Gastrocnemius medialis (tissue), 4 donors: Measurements from ENCODE around the gene ADARB2. TPM values are rescaled to one million over a fixed set of nuclear protein-coding genes. Genes with fewer than 3 reads are reported as not detected.
"Not testable (repeated sequence)": the region's sequence is repeated elsewhere in the genome, so short reads cannot be mapped to it uniquely, and the experiment has no call there.

Experiments used
- ATAC-seq, 2 donors: fragments of 150-250 bp; one replicate each; pipeline ENCODE4 v1.9.1; 2016
- DNase-seq, 2 donors: peaks; one replicate each; pipeline ENCODE4 v3.0.0-alpha.2; 2019
- H3K27ac ChIP-seq, 4 donors: fragments of 200-600 bp; sonication (generic); 1 replicate in 1 of 4; 2 replicates in 3 of 4; pipeline ENCODE4 v1.5.1; 2016 to 2018; ENCODE audit warnings: mild to moderate bottlenecking in 2 of 4, moderate library complexity in 1 of 4
- H3K27me3 ChIP-seq, 3 donors: fragments of 200-600 bp; sonication (generic) in 2 of 3; 1 replicate in 1 of 3; 2 replicates in 2 of 3; pipeline versions ENCODE4 v1.5.1 to v1.6.0; 2016 to 2019; ENCODE audit warnings: mild to moderate bottlenecking in 1 of 3, moderate library complexity in 1 of 3
- H3K36me3 ChIP-seq, 2 donors: fragments of 200-600 bp; sonication (generic) in 1 of 2; one replicate each; pipeline ENCODE4 v1.5.1; 2017 to 2018
- H3K4me1 ChIP-seq, 2 donors: fragments of 200-600 bp; sonication (generic) in 1 of 2; one replicate each; pipeline ENCODE4 v1.5.1; 2016 to 2017; ENCODE audit warnings: mild to moderate bottlenecking in 2 of 2
- H3K4me3 ChIP-seq, 4 donors: fragments of 200-600 bp; sonication (generic) in 3 of 4; 1 replicate in 1 of 4; 2 replicates in 3 of 4; pipeline ENCODE4 v1.5.1; 2016 to 2019; ENCODE audit warnings: mild to moderate bottlenecking in 2 of 4
- H3K9me3 ChIP-seq, 3 donors: fragments of 200-600 bp; sonication (generic) in 2 of 3; 1 replicate in 1 of 3; 2 replicates in 2 of 3; pipeline ENCODE4 v1.5.1; 2016 to 2019
- POLR2A ChIP-seq, 2 donors: fragments of 450-650 bp; IDR thresholded peaks; one replicate each; pipeline ENCODE4 v1.6.1; 2017; ENCODE audit warnings: antibody characterized with exemption in 2 of 2, mild to moderate bottlenecking in 2 of 2, moderate library complexity in 2 of 2
- in situ Hi-C, 4 donors: fragments of 200-750 bp; cut with MboI; loops; one replicate each; pipeline versions ENCODE4 v1.15.0 to v1.8.0; 2017; ENCODE audit warnings: low sequenced_read_pairs in 4 of 4
- intact Hi-C: fragments of 100-400 bp; cut with DNase I; formaldehyde crosslinking; loops from one replicate; pipeline ENCODE4 v1.15.1; 2023; ENCODE audit warnings: low total_unique reads
- total RNA-seq, 4 donors: library from RNA; depleted of rRNA; stranded (reverse); fragments of >200 nt; gene quantifications; one replicate each; pipeline versions ENCODE4 v1.1.0 to v1.2.3, GENCODE V29; 2016
- TF ChIP-seq, protein P1 (sequence below), 5 experiments: fragments of 450-650 bp in 3 of 5; fragments of 200-600 bp in 2 of 5; sonication (generic) in 2 of 5; IDR thresholded peaks in 4 of 5; conservative IDR thresholded peaks in 1 of 5; 1 replicate in 4 of 5; 2 replicates in 1 of 5; pipeline ENCODE4 v1.5.1; 2016 to 2019; ENCODE audit warnings: antibody characterized with exemption in 5 of 5, mild to moderate bottlenecking in 3 of 5, moderate library complexity in 3 of 5

ADARB2 gene
- total RNA-seq, 4 donors from 2014 or later = 0.07 to 0.87 (median 0.10) TPM

DNA sequence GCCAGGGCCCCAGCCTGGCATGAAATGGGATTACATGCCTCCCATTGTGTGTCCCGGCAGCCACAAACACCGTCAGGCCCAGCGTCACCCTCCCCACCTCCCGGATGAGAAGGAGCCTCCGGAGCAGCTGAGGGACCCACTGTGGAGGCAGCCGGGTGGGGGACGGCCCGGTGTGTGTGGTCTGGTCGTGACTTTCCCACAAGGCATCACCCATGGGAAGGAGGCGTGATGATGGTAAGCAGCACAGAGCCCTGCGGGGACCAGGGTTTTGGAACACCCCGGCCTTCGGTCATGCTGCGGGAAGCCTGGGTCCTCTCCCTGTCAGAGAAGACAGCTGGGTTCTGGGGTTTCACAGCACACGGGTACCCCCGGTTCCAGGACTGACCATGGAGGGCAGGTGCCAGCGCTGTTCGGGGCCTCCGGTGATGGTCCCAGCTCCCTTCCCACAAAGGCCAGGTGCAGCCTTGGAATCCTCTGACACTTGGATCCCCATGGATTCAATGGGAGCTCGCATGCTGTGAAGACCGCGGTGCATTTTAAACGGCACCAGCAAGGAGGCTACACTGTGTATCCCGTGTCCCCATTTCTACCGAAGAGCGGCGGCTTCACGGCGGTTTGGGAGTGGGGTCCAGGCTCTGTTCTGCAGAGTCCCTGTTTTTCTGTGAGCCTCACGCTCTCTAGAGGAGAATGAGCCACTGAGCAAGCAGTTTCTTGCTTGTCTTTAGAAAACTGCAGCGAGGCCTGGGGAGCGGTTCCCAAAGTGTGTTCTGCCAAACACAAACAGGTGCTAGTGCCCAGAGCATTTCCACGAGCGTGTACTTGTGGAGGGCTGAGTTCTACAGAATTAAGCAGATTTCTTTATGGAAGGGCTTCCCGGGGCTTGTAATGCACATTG is 336.0 kb downstream of the ADARB2 start:
- no peak for ATAC-seq
- TF ChIP-seq POLR2A (IDR thresholded peaks at IDR 0.05) = no peak
- TF ChIP-seq, protein P1, sequence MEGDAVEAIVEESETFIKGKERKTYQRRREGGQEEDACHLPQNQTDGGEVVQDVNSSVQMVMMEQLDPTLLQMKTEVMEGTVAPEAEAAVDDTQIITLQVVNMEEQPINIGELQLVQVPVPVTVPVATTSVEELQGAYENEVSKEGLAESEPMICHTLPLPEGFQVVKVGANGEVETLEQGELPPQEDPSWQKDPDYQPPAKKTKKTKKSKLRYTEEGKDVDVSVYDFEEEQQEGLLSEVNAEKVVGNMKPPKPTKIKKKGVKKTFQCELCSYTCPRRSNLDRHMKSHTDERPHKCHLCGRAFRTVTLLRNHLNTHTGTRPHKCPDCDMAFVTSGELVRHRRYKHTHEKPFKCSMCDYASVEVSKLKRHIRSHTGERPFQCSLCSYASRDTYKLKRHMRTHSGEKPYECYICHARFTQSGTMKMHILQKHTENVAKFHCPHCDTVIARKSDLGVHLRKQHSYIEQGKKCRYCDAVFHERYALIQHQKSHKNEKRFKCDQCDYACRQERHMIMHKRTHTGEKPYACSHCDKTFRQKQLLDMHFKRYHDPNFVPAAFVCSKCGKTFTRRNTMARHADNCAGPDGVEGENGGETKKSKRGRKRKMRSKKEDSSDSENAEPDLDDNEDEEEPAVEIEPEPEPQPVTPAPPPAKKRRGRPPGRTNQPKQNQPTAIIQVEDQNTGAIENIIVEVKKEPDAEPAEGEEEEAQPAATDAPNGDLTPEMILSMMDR (IDR thresholded peaks at IDR 0.05 in 4 of 5, conservative IDR thresholded peaks at IDR 0.05 in 1 of 5) = no peak
- Histone ChIP-seq H3K4me3 (no peak overlapping the region), H3K36me3 (no peaks in the 10 kb centered on the region), H3K27me3 (peaks cover 0 to 9% (median 0%) of the 10 kb centered on the region in 3 donors), H3K4me1 (no peaks in the 10 kb centered on the region), H3K27ac (no peak overlapping the region), H3K9me3 (no peaks in the 10 kb centered on the region)
- in situ Hi-C loops (no loop called here), intact Hi-C loops (no loop called here)
- no peak for DNase-seq

DNA sequence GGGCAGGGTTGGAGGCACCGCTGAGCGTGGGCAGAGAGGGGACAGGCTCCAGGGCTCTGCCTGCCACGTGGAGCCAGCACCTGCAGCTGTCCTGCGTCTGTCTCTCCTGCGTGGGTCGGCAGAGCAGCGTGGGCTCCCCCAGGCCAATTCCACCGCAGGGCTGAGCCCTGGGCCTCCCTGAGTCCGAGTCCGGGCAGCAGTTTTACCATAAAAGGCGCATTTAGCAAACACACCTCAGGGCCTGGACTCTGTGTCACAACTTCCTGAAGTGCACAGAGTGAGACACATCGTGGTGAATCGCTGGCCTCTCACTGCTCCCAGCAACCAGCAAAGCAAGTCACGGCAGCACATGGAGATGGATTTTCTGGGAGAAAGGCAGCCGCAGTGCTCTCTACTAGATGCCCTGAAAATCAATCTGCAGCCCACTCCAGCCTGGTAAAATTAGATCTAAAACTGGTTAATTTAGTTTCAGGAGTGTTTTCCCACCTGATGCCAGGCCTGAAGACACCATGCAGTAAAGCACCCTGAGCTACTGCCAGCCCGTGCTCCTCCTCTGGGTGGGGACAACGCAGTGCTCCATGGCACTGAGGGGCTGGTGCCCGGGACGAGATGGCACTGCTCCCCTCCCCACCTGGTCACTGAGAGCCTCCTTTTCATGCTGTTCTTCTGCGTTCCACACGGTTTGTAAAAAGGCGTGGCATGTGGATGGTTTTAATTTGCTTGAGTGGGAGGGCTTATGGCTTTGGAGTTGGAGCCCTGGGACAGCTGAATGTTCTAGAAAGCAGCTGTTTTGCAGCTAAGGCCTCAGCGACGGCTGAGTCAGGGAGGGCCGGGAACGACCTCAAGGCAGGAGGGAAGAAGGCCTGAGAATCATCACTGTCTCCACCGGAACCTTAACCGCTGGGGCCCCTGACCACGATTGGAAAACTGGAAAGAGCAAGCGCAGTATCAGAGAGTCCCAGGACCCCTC is 336.9 kb downstream of the ADARB2 start:
- DNase-seq (no peak), ATAC-seq (no peak)
- no peaks in the 10 kb centered on the region for H3K36me3 ChIP-seq
- H3K27me3 ChIP-seq = peaks cover 0 to 9% (median 0%) of the 10 kb centered on the region in 3 donors
- H3K4me3 ChIP-seq = no peak overlapping the region
- intact Hi-C loops = no loop called here
- in situ Hi-C loops = no loop called here
- no peaks in the 10 kb centered on the region for H3K4me1 ChIP-seq
- H3K27ac ChIP-seq = no peak overlapping the region
- no peaks in the 10 kb centered on the region for H3K9me3 ChIP-seq
- TF ChIP-seq, protein P1 (IDR thresholded peaks at IDR 0.05 in 4 of 5, conservative IDR thresholded peaks at IDR 0.05 in 1 of 5) = no peak
- no peak for TF ChIP-seq POLR2A (IDR thresholded peaks at IDR 0.05)

- Histone ChIP-seq H3K4me1 (no peaks in the 10 kb centered on the region), H3K27me3 (peaks cover 0 to 9% (median 0%) of the 10 kb centered on the region in 3 donors), H3K9me3 (no peaks in the 10 kb centered on the region), H3K4me3 (no peak overlapping the region), H3K27ac (no peak overlapping the region), H3K36me3 (no peaks in the 10 kb centered on the region)
- intact Hi-C loops = no loop called here
- in situ Hi-C loops = no loop called here
- TF ChIP-seq, protein P1 (IDR thresholded peaks at IDR 0.05 in 4 of 5, conservative IDR thresholded peaks at IDR 0.05 in 1 of 5) = no peak
- no peak for TF ChIP-seq POLR2A (IDR thresholded peaks at IDR 0.05)
- DNase-seq (no peak), ATAC-seq (no peak)
These were observed 337.8 kb downstream of the ADARB2 start for GRCh38 chr10:1399431-1400100.

GRCh38 chr10:1398626-1399410 is 338.5 kb downstream of the ADARB2 start:
- intact Hi-C loops = no loop called here
- no peaks in the 10 kb centered on the region for H3K4me1 ChIP-seq

GRCh38 chr10:1398116-1398515 is 339.2 kb downstream of the ADARB2 start:
- H3K9me3 ChIP-seq, H3K4me1 ChIP-seq, H3K36me3 ChIP-seq, H3K27me3 ChIP-seq, ATAC-seq, H3K27ac ChIP-seq, intact Hi-C loops, DNase-seq, in situ Hi-C loops, H3K4me3 ChIP-seq: not testable (repeated sequence)

More at GRCh38 chr10:1398626-1399410, 338.5 kb downstream of the ADARB2 start:
- Histone ChIP-seq H3K27me3 (peaks cover 0 to 9% (median 0%) of the 10 kb centered on the region in 3 donors), H3K36me3 (no peaks in the 10 kb centered on the region), H3K4me3 (no peak overlapping the region), H3K27ac (no peak overlapping the region), H3K9me3 (no peaks in the 10 kb centered on the region)
- no peak for TF ChIP-seq POLR2A (IDR thresholded peaks at IDR 0.05)
- TF ChIP-seq, protein P1 (IDR thresholded peaks at IDR 0.05 in 4 of 5, conservative IDR thresholded peaks at IDR 0.05 in 1 of 5) = no peak
- ATAC-seq (no peak), DNase-seq (no peak)
- in situ Hi-C loops = no loop called here
